ENCODE data around the gene CNDP1.
A peak's percentile ranks its signal among the peaks of the same experiment; 100 is the strongest.

CNDP1 gene

DNA sequence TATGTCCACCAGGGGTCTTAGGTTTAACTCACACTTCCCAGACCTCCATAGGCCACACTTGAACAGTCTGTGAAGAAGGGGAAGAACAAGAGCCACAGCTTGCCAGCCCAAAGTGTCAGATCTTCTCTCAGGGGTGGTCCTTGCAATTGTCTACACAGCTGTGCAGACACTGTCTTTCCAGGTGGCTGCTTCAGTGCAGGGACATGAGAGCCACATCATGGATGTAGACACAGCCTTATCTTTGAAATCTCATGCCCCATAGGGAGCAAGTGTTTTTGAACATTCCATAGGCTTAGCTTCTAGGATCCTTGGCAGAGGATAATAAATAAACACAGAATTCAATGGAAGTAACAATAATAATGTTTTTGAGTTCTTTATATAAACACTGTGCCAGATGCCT lies 70.1 kb downstream of the CNDP1 start:
- no peak overlapping the region for H3K27ac Mint-ChIP-seq
- no peak overlapping the region for H3K4me3 Mint-ChIP-seq
- no peaks in the 10 kb centered on the region for H3K36me3 Mint-ChIP-seq
- H3K27me3 Mint-ChIP-seq, result no peaks in the 10 kb centered on the region
- H3K4me1 Mint-ChIP-seq, result peaks cover 41% of the 10 kb centered on the region
- H3K9me3 Mint-ChIP-seq, result no peaks in the 10 kb centered on the region

DNA sequence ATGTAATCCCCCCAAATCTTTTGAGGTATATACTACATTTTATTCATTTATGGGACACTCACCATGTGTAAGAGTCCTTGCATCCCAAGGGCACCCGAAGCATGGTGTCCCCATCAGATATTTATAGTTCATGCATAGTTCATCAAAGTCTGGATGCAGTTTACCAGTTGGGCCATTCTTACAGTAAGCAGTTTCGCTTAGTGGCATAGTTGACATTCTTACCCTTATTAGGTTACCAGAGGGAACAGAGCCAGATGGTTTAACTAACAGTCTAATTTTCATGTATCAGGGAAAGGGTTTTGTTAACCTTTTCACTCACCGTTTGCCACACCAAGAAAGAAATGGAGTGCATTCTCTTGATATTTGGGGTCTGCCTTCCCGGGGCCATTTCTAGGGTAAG lies 70.5 kb downstream of the CNDP1 start:
- Mint-ChIP-seq H3K36me3 (no peaks in the 10 kb centered on the region), H3K27ac (no peak overlapping the region), H3K9me3 (no peaks in the 10 kb centered on the region), H3K4me1 (peaks cover 38% of the 10 kb centered on the region), H3K27me3 (no peaks in the 10 kb centered on the region), H3K4me3 (no peak overlapping the region)

GRCh38 chr18:74608681-74609080 lies 74.4 kb downstream of the CNDP1 start:
- Mint-ChIP-seq H3K4me1 (peaks cover 51% of the 10 kb centered on the region), H3K9me3 (no peaks in the 10 kb centered on the region), H3K27me3 (no peaks in the 10 kb centered on the region), H3K4me3 (no peak overlapping the region), H3K36me3 (no peaks in the 10 kb centered on the region), H3K27ac (no peak overlapping the region)

- Mint-ChIP-seq H3K9me3 (no peaks in the 10 kb centered on the region), H3K4me3 (no peak overlapping the region), H3K27ac (no peak overlapping the region), H3K27me3 (no peaks in the 10 kb centered on the region), H3K36me3 (no peaks in the 10 kb centered on the region), H3K4me1 (peaks cover 50% of the 10 kb centered on the region)
These were observed 75.2 kb downstream of the CNDP1 start for GRCh38 chr18:74609535-74609934.

DNA sequence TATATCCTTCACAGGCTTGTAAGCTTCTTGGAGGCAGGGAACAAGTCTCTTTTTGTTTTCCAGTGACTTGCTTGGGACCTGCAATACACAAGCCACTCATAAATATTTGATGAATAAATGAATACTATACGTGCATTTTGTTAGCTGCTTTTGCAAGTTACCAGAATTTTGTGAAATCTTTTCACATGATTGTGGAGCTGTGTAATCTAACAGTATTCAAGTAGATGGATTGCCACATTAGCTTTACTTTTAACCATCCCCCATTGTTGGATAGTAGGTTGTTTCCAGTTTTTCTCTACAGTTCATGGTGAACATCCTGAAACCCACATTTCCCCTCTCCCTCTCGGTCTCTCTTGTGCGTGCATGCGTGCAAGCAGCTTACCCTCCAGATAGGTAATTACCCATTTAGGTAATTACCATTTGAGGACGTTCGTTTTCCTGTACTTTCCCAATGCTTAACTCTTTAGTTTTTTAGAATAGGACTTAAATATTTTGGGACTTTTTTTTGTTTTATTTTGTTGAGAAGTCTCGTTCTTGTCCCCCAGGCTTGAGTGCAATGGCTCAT lies 75.8 kb downstream of the CNDP1 start:
- H3K4me1 Mint-ChIP-seq, result peaks cover 50% of the 10 kb centered on the region
- no peaks in the 10 kb centered on the region for H3K27me3 Mint-ChIP-seq
- no peaks in the 10 kb centered on the region for H3K9me3 Mint-ChIP-seq
- no peak overlapping the region for H3K4me3 Mint-ChIP-seq
- H3K36me3 Mint-ChIP-seq, result no peaks in the 10 kb centered on the region
- H3K27ac Mint-ChIP-seq, result no peak overlapping the region

DNA sequence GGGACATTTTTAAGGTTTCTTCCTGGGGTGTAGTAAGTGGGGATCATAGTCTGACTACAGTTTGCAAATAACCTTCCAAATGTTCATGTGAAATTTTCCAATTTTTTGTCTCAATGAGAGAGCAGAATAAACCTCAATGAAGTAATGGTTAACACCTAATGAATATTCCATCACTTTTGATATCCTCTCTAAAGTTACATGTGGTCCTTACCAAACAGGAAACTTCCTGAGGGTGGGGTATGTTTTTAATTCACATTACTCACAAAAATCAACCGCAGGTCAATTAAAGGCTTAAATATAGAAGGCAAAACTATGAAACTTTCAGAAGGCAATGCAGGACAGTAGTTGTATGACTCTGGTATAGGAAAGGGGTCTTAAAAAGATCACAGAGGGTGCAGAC lies 76.6 kb downstream of the CNDP1 start:
- Mint-ChIP-seq H3K4me1 (peaks cover 50% of the 10 kb centered on the region), H3K27me3 (no peaks in the 10 kb centered on the region), H3K36me3 (no peaks in the 10 kb centered on the region), H3K27ac (no peak overlapping the region), H3K4me3 (no peak overlapping the region), H3K9me3 (no peaks in the 10 kb centered on the region)

DNA sequence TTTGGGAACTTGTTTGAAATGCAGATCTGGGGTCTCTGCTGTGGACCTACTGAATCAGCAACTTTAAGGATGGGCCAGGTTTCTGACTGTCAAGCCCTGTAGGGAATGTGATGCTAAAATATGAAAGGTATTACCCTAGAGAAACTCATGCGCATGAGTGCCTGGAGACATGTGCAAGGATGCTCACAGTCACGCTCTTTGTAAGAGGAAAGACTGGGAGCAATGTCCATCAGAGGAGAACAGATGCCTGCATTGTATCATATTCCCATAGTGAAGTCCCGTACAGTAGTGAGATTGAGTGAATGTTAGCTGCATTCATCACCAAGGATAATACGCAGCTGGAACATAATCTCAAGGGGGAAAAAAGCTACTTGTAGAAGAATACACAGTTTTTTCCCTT lies 77.5 kb downstream of the CNDP1 start:
- Mint-ChIP-seq H3K4me3 (no peak overlapping the region), H3K27ac (no peak overlapping the region), H3K9me3 (no peaks in the 10 kb centered on the region), H3K36me3 (no peaks in the 10 kb centered on the region), H3K4me1 (peaks cover 47% of the 10 kb centered on the region), H3K27me3 (no peaks in the 10 kb centered on the region)

DNA sequence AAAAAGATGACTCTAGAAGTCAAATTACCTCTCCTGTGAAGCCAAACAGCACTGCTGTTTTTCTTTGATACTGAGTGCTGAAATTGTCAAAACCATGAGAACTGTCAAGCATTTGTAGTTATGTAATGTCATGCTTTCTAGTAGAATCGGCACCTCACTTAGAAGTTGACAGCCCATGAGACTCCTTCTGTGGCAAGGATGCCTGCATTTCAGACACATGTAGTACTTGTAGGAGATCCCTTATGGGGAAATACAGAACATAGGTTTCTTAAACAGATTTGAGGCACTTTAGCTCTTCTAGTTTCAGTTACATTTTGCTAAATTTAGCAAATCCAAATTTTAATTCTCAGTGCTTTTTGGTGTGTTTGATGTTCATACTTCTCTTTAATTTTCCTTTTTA lies 79.1 kb downstream of the CNDP1 start:
- Mint-ChIP-seq H3K4me1 (peaks cover 47% of the 10 kb centered on the region), H3K9me3 (no peaks in the 10 kb centered on the region), H3K27me3 (no peaks in the 10 kb centered on the region), H3K4me3 (no peak overlapping the region), H3K27ac (no peak overlapping the region), H3K36me3 (no peaks in the 10 kb centered on the region)

- Mint-ChIP-seq H3K4me3 (no peak overlapping the region), H3K4me1 (peaks cover 22% of the 10 kb centered on the region)
These were observed 82.2 kb downstream of the CNDP1 start for GRCh38 chr18:74616494-74616893.

GRCh38 chr18:74617486-74617885 lies 83.2 kb downstream of the CNDP1 start:
- H3K4me3 Mint-ChIP-seq, result no peak overlapping the region

More at GRCh38 chr18:74616494-74616893, 82.2 kb downstream of the CNDP1 start:
- H3K27me3 Mint-ChIP-seq, result no peaks in the 10 kb centered on the region
- no peak overlapping the region for H3K27ac Mint-ChIP-seq
- H3K36me3 Mint-ChIP-seq, result no peaks in the 10 kb centered on the region
- H3K9me3 Mint-ChIP-seq, result no peaks in the 10 kb centered on the region

GRCh38 chr18:74622072-74622471 lies 87.8 kb downstream of the CNDP1 start:
- no peaks in the 10 kb centered on the region for H3K9me3 Mint-ChIP-seq
- H3K4me3 Mint-ChIP-seq, result no peak overlapping the region
- no peak overlapping the region for H3K27ac Mint-ChIP-seq
- peaks cover 12% of the 10 kb centered on the region for H3K4me1 Mint-ChIP-seq
- H3K36me3 Mint-ChIP-seq, result no peaks in the 10 kb centered on the region
- no peaks in the 10 kb centered on the region for H3K27me3 Mint-ChIP-seq

More at GRCh38 chr18:74617486-74617885, 83.2 kb downstream of the CNDP1 start:
- no peak overlapping the region for H3K27ac Mint-ChIP-seq
- peaks cover 12% of the 10 kb centered on the region for H3K4me1 Mint-ChIP-seq
- H3K9me3 Mint-ChIP-seq, result no peaks in the 10 kb centered on the region
- no peaks in the 10 kb centered on the region for H3K36me3 Mint-ChIP-seq
- H3K27me3 Mint-ChIP-seq, result no peaks in the 10 kb centered on the region

DNA sequence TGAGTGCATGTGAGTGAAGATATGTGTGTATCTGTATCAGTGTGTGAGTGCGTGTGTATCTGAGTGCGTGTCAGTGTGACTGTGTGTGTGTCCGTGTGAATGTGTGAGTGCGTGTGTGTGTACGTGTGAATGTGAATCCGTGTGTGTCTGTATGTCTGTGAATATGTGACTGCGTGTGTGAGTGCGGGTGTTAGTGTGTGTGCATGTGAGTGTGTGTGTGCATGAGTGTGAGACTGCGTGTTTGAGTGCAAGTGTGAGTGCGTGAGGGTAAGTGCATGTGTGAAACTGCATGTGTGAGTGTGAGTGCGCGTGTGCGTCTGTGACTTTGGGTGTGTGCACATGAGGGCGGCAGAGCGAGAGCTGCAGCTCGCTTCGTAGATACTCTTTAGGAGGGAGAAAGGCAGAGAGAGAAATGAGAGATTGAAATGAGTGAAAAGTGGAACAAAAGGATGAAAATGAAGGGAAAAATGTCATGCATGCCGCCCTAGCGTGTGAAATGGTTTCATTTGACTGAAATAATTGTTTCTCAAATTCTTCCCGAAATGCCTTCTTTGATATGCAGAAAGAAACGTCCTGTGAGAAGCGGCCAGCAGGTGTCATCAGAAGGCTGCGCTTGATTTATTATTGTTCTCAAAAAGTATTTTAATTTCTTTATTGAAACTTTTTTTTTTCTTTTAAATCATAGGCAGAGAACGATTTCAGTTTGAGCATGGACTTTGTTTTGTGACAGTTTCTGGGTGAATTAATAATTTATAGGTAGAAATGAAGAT lies 88.9 kb downstream of the CNDP1 start:
- no peaks in the 10 kb centered on the region for H3K9me3 Mint-ChIP-seq
- no peak overlapping the region for H3K4me3 Mint-ChIP-seq
- peaks cover 13% of the 10 kb centered on the region for H3K4me1 Mint-ChIP-seq
- H3K27ac Mint-ChIP-seq, result no peak overlapping the region
- no peaks in the 10 kb centered on the region for H3K27me3 Mint-ChIP-seq
- no peaks in the 10 kb centered on the region for H3K36me3 Mint-ChIP-seq

- no peaks in the 10 kb centered on the region for H3K9me3 Mint-ChIP-seq
- no peaks in the 10 kb centered on the region for H3K36me3 Mint-ChIP-seq
- H3K27ac Mint-ChIP-seq, result no peak overlapping the region
- no peaks in the 10 kb centered on the region for H3K27me3 Mint-ChIP-seq
- peaks cover 13% of the 10 kb centered on the region for H3K4me1 Mint-ChIP-seq
- H3K4me3 Mint-ChIP-seq, result no peak overlapping the region
These were observed 90.2 kb downstream of the CNDP1 start for GRCh38 chr18:74624466-74624865.

DNA sequence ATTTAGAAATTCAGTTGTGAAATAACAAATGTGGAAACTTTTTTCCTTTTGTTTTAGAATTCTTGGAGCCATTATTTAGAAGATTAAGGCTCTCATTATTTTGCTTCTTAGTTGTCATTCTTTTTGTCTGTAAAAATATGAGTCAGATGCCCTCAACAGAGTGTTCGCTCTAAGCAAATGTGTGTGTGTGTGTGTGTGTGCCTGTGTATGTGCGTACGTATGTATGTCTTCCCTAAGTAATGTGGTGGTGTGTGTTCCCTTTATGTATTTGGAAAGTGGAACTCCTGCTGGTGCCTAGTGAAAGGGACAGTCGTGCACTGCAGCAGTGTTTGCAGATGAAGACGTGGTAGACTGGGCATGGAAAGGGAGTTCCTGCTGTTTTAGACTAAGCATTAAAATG lies 90.9 kb downstream of the CNDP1 start:
- Mint-ChIP-seq H3K27me3 (no peaks in the 10 kb centered on the region), H3K4me3 (no peak overlapping the region), H3K9me3 (no peaks in the 10 kb centered on the region), H3K4me1 (peaks cover 13% of the 10 kb centered on the region), H3K36me3 (no peaks in the 10 kb centered on the region), H3K27ac (no peak overlapping the region)

- H3K27me3 Mint-ChIP-seq, result no peaks in the 10 kb centered on the region
- H3K27ac Mint-ChIP-seq, result no peak overlapping the region
- no peaks in the 10 kb centered on the region for H3K36me3 Mint-ChIP-seq
- H3K4me1 Mint-ChIP-seq, result peaks cover 23% of the 10 kb centered on the region
- H3K4me3 Mint-ChIP-seq, result no peak overlapping the region
- no peaks in the 10 kb centered on the region for H3K9me3 Mint-ChIP-seq
These were observed 92.0 kb downstream of the CNDP1 start for GRCh38 chr18:74626049-74626874.

DNA sequence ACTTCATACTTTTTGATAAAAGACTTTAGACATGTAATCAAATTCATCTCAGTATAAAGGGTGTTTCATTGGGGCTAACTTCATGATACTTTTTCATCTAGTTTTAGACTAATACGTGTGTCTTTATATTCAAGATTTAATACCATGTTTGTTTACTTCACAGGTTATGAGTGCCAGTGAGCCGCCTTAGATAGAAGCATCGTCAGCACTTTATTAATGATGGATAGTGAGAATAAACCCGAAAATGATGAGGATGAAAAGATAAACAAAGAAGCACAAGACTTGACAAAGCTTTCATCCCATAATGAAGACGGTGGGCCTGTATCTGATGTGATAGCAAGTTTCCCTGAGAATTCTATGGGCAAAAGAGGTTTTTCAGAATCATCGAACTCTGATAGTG lies 96.5 kb downstream of the CNDP1 start:
- Mint-ChIP-seq H3K9me3 (no peaks in the 10 kb centered on the region), H3K4me3 (peak overlapping the region; percentile 83), H3K27me3 (no peaks in the 10 kb centered on the region), H3K27ac (peak overlapping the region; percentile 95), H3K36me3 (peaks cover 8% of the 10 kb centered on the region), H3K4me1 (peaks cover 58% of the 10 kb centered on the region)

Data from activated naive CD4-positive, alpha-beta T cell treated with anti-CD3 and anti-CD28 coated beads, Interleukin-2, amount 50 U/mL, for 24 hours (primary cell).